SK-N-SH (cell line): ENCODE data around the gene AKR1C4.

ENCODE experiments used
- EP300 ChIP-seq, 2 experiments: IDR thresholded peaks; 2 replicates each; pipeline versions ENCODE4 v1.4.0 to v1.6.1; 2012; ENCODE audit warnings: borderline replicate concordance in 1 of 2, low read depth in 1 of 2, low read length in 1 of 2
- GATA2 ChIP-seq: sonication (generic); formaldehyde crosslinking; IDR thresholded peaks from 2 replicates; pipeline ENCODE4 v1.5.0; 2020; ENCODE audit warnings: mild to moderate bottlenecking, missing genetic modification reagents
- JUND ChIP-seq: IDR thresholded peaks from 2 replicates; pipeline ENCODE4 v1.4.0; 2012
- MEF2A ChIP-seq: IDR thresholded peaks from 2 replicates; pipeline ENCODE4 v1.4.0; 2012; ENCODE audit warnings: low read depth, borderline replicate concordance
- NFIC ChIP-seq: IDR thresholded peaks from 2 replicates; pipeline ENCODE4 v1.4.0; 2012; ENCODE audit warnings: borderline replicate concordance
- POLR2AphosphoS5 ChIP-seq: IDR thresholded peaks from 2 replicates; pipeline ENCODE4 v1.6.1; 2012; ENCODE audit warnings: low read depth, low read length
- TAF1 ChIP-seq: IDR thresholded peaks from 2 replicates; pipeline ENCODE4 v1.6.1; 2012; ENCODE audit warnings: low read depth, mild to moderate bottlenecking, low read length, moderate library complexity, borderline replicate concordance
- TCF12 ChIP-seq: IDR thresholded peaks from 2 replicates; pipeline ENCODE4 v1.4.0; 2012
- TEAD4 ChIP-seq: IDR thresholded peaks from 2 replicates; pipeline ENCODE4 v1.4.0; 2012; ENCODE audit warnings: mild to moderate bottlenecking, borderline replicate concordance; ENCODE audit not compliant: insufficient read depth
- YY1 ChIP-seq: IDR thresholded peaks from 2 replicates; pipeline ENCODE4 v1.4.0; 2012; ENCODE audit warnings: low read depth, mild to moderate bottlenecking
- TF ChIP-seq, protein P1 (sequence below): IDR thresholded peaks from 2 replicates; pipeline ENCODE4 v1.4.0; 2012; ENCODE audit warnings: low read depth, borderline replicate concordance
- TF ChIP-seq, protein P2 (sequence below): fragments of 200-600 bp; sonication (generic); IDR thresholded peaks from 2 replicates; pipeline ENCODE4 v1.6.1; 2017; ENCODE audit warnings: antibody characterized with exemption, mild to moderate bottlenecking, moderate library complexity
- TF ChIP-seq, protein P3 (sequence below): IDR thresholded peaks from 2 replicates; pipeline ENCODE4 v1.4.0; 2012; ENCODE audit warnings: low read depth

DNA sequence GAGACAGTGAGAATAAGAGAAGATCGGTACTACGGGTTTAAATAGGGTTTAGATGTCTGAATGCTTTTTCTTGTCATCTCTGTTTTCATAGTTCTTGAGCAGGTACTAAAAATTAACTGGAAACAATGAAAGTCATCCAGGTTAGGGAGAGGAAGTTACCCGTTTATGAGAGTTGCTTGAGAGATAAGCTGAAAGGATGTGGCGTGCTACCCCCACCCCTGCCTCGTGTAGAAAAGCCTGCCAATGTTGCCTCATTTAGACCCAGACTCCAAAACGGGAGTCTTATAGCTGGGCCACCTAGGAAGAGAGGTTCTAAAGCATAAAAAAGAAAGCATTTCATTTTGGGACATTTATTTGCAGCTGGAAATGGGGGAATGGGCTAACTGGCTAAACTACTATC lies 10.2 kb downstream of the AKR1C4 start:
- TF ChIP-seq MEF2A (no peak), JUND (no peak), TAF1 (no peak), GATA2 (no peak), NFIC (no peak), EP300 (IDR thresholded peaks at IDR 0.05; ENCODE audit: borderline replicate concordance in 1 of 2, low read depth in 1 of 2, low read length in 1 of 2) (no peak), POLR2AphosphoS5 (no peak), YY1 (no peak), TEAD4 (no peak), TCF12 (no peak)
- TF ChIP-seq, protein P1, sequence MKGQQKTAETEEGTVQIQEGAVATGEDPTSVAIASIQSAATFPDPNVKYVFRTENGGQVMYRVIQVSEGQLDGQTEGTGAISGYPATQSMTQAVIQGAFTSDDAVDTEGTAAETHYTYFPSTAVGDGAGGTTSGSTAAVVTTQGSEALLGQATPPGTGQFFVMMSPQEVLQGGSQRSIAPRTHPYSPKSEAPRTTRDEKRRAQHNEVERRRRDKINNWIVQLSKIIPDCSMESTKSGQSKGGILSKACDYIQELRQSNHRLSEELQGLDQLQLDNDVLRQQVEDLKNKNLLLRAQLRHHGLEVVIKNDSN = no peak
- TF ChIP-seq, protein P2, sequence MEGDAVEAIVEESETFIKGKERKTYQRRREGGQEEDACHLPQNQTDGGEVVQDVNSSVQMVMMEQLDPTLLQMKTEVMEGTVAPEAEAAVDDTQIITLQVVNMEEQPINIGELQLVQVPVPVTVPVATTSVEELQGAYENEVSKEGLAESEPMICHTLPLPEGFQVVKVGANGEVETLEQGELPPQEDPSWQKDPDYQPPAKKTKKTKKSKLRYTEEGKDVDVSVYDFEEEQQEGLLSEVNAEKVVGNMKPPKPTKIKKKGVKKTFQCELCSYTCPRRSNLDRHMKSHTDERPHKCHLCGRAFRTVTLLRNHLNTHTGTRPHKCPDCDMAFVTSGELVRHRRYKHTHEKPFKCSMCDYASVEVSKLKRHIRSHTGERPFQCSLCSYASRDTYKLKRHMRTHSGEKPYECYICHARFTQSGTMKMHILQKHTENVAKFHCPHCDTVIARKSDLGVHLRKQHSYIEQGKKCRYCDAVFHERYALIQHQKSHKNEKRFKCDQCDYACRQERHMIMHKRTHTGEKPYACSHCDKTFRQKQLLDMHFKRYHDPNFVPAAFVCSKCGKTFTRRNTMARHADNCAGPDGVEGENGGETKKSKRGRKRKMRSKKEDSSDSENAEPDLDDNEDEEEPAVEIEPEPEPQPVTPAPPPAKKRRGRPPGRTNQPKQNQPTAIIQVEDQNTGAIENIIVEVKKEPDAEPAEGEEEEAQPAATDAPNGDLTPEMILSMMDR = no peak
- TF ChIP-seq, protein P3, sequence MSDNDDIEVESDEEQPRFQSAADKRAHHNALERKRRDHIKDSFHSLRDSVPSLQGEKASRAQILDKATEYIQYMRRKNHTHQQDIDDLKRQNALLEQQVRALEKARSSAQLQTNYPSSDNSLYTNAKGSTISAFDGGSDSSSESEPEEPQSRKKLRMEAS = no peak
